ENCODE data around the gene CDH13.

CDH13 gene

GRCh38 chr16:83602761-83603722 is 976.3 kb downstream of the CDH13 start:
- DNase-seq = no peak

DNA sequence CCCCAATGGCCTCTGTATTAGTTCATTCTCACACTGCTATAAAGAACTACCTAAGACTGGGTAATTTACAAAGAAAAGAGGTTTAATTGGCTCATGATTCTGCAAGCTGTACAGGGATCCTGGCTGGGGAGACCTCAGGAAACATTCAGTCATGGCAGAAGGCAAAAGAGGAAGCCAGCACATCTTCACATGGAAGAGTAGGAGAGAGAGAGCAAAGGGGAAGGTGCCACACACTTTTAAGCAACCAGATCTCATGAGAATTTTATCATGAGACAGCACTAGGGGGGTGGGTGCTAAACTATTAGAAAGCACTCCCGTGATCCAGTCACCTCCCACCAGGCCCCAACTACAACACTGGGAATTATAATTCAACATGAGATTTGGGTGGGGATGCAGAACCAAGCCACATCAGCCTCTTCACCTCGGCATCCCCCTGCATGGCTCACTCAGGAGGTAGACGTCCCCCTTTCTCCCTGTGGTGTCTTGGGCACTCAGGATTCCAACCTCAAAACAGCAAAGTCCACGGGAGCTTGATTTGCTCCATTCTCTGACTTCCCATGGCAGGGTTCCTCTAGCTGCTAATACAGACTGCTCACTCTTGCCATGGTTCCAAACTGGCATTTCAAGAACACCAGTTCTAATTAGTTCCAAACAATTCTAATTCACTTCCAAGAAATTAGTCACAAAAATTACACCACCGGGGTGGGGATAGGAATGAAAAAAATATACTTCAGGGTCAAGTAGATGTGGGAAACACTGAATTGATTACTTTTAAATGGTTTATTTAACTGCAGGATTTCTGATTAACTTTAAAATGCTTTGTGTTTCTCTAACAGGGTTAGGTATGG is 977.2 kb downstream of the CDH13 start:
- no peak for DNase-seq

GRCh38 chr16:83606486-83607030 is 979.8 kb downstream of the CDH13 start:
- no peak for DNase-seq

- no peak for DNase-seq
These were observed 982.4 kb downstream of the CDH13 start for GRCh38 chr16:83609178-83609577.

GRCh38 chr16:83615141-83615952 is 988.6 kb downstream of the CDH13 start:
- no peak for DNase-seq

DNA sequence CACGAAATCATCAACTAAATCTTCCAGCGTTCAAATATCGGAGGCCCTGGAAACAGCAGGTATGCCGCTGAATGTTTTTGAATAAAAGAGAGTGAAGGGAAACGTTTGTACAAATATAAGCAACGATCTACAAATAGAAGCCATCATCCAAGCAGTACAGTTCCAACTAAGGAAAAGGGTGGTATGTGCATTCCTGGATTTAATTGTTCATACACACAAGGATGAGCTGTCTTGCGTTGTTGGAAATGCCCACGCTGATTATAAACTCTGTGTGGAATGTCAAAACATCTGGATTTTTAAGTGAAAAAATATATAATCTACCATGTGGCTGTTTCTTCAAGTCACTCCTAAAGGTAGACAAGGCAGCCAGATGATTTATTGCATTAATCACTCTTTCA is 989.2 kb downstream of the CDH13 start:
- DNase-seq = no peak

DNA sequence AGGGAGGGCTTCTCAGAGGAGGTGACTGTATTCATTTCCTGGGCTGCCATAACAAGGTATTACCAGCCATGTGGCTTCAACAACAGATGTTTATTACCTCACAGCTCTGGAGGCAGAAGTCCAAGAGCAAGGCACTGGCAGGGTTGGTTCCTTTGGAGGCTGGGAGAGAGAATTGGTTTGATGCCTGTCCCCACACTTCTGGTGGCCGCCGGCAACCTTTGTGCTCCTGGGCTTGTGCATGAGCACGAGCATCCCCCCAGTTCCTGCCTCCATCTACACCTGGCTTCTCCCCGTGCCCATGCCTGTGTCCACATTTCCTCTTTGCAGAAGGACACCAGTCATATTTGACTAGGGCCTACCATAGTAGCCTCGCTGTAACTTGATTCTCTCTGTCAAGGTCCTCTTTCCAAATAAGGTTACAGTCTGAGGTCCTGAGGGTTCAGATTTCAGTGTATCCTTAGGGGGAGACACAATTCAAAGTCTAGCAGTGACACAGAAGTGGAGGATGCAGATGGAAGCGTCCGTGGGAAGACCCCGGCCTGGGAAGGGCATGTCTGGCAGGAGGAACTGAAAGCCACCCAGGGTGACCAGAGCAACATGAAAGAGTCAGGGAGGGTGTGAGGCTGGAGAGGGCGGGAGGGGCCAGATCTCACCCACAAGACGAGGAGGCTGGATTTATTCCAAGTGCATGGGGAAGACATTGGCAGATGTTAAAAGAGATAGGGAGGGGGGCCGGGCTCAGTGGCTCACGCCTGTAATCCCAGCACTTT is 992.8 kb downstream of the CDH13 start:
- DNase-seq = no peak

DNA sequence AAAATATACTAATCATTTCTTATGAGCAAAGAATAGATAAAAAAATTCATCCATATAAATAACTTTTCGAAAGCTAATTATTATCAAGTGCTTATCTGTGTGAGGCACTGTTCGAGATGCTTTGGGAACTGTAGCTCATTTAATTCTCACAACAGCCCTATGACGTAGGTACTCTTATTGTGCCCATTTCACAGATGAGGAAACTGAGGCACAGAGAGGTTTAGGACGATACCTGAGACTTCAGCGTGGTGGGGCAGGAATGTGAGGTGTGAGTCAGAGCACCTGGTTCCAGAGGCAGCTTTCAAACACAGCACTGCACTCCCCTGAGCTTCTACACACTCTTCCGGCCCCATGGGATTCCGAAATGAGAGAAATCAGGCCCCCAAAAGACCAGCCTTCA is 995.2 kb downstream of the CDH13 start:
- no peak for DNase-seq

DNA sequence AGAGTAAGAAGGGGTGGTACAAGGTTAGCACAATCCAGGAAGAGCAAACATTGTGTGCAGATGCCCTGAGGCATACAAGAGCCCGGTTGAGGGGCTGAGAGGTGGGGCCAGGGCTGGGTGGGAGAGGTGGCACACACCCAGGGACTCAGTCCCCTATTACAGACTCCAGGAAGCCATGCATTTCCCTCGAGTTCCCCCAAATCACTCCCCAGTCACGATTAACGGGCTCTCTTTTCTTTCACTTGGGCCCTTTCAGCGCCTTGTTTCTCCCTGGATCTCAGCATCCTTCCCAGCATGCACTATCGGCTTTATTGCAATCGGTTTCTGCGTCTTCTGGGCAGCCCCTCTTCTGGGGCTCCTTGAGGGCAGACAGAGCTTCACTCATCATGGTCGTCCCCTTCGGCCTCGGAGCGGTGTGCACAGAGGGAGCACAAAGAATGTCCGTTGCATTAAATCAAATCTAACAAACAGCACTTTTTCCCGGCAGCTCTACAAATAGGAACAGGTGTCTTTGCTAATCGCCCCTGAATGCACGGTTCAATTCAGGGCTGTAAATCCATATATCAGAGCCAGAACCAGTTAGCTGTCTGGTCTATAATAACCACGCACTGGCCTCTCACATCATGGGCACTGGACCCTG is 996.4 kb downstream of the CDH13 start:
- DNase-seq = no peak

DNA sequence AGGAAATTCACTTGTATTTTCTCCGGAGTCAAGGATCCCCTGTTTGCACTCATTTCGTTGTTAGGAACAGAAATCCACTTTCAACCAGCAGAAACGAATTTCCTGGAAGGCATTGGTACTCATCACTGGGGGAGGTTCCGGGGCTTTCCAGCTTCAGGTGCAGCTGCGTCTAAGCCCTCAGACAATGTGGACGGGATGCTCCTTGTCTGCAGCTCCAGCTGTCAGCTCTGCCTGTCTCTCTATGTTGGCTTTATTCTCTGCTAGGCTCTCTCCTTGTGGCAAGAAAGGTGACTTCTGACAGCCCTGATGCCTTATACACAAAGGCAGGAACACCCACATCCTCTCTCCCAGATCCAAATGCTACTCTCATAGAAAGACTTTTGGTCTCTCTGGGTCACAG is 997.1 kb downstream of the CDH13 start:
- DNase-seq = no peak

GRCh38 chr16:83624429-83625120 is 997.8 kb downstream of the CDH13 start:
- DNase-seq = no peak

DNA sequence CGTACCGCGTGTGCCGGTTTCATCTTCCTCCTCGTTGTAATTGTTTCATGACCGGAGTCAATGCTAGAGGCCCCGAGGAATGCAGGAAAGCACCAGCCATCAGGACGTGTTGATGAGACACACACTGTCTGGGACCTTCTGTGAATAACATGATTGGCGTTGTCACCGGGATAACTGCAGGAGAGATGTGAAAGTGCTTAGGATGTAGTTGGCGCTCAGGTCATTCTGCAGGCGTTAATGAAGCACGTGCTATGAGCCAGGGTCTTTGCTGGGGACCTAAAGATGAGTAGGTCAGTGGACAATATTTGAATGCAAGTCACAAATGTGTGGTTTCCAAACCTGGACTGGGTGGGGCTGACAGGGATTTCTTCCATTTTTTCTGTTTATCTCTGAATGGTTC is 999.4 kb downstream of the CDH13 start:
- DNase-seq = no peak

DNA sequence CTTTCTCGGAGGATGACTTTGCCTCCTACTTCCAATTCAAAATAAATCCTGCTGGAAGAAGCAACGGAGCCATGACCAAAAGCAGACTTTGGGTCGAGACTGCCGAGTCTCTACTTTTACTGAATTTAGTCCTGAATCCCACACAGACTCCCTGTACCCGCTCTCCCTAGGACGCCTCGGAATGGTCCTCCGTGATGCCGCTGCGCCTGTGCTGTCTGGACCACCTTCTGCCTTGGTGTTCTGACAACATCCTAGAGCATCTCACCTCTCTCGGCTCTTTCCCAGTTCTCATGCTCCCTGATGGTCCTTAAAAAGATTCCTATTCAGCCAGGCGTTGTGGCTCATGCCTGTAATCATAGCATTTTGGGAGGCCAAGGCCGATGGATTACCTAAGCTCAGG is 999.9 kb downstream of the CDH13 start:
- DNase-seq = no peak

GRCh38 chr16:83627996-83628395 is 1001.2 kb downstream of the CDH13 start:
- no peak for DNase-seq

DNA sequence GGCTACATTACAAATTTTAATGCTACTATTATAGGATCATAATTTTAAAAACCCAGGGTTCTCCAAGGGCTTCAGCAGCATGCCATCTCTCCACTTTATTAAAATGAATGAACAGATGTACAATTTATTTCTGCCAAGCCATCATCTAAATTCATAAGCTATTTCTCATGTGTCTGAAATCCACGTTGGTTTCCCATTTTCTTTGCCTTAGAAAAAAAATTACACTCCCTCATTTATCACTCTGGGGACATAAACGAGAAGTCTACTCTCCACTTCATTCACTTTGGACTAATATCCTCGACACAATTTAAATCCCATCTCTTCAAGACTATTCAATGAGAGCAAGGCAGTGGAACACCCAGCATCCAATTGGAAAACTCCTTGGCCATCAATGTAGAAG is 1002.7 kb downstream of the CDH13 start:
- DNase-seq = no peak

DNA sequence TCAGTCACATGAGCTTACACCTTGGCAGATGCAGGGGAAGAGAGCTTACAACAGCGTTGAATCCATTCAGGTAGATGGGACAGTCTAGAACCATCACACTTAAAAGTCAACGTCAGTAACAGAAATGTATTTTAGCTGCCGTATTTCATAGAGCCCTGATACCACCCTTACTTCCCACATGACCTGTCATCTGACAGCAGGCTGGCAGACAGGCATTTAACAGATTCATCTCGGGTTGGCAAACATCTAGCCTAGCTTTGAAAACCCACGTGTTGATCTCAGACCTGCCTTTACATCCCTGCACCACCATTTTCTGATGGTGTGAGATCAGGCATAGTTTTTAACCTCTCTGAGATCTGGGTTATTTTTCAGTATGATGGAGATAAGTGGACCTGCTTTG is 1003.1 kb downstream of the CDH13 start:
- DNase-seq = no peak

DNA sequence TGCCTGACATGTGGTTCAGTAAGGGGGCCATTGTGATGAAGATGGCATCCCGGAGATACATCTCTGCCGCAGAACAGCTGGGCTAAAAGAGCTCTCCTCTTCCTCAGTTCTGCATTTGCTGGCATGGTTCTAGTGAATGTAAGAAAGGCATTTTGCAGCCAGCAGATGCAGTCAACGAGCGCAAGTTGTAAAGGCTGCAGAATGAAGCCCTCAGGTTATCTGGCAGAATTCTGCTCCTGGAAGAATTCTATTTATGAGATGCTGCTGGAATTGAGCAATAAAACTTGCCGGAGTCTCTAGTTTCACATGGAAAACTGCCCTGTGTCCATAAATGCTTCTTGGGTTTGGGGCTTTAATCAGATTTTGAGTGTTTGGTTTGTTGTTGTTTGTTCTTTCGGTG is 1004.2 kb downstream of the CDH13 start:
- no peak for DNase-seq

GRCh38 chr16:83633286-83633685 is 1006.5 kb downstream of the CDH13 start:
- DNase-seq = no peak

- no peak for DNase-seq
These were observed 1021.6 kb downstream of the CDH13 start for GRCh38 chr16:83648347-83648746.

GRCh38 chr16:83651871-83652270 is 1025.1 kb downstream of the CDH13 start:
- DNase-seq = no peak

GRCh38 chr16:83652943-83653342 is 1026.2 kb downstream of the CDH13 start:
- DNase-seq = no peak
